H54 (cell line): ENCODE data around the gene NAT10.

Source experiments
- DNase-seq: peaks from one replicate; pipeline ENCODE4 v3.0.0; 2011; ENCODE audit warnings: low spot score, mixed read lengths; ENCODE audit not compliant: insufficient read length
- FAIRE-seq: peaks from 3 replicates; lab custom pipeline; 2011; peaks lifted over from hg19 to GRCh38; lab: Jason Lieb, UNC
- POLR2A ChIP-seq: IDR thresholded peaks from 2 replicates; pipeline ENCODE4 v1.6.1; 2011; ENCODE audit warnings: low read depth, mild to moderate bottlenecking, low read length

Gene NAT10

GRCh38 chr11:34161812-34162492, 56.5 kb downstream of the NAT10 start:
- no peak for TF ChIP-seq POLR2A
- FAIRE-seq (no peak), DNase-seq (no peak)

GRCh38 chr11:34162493-34162820, 57.0 kb downstream of the NAT10 start:
- DNase-seq, result no peak

GRCh38 chr11:34162856-34163255, 57.4 kb downstream of the NAT10 start:
- DNase-seq (no peak), FAIRE-seq (no peak)
- no peak for TF ChIP-seq POLR2A

More at GRCh38 chr11:34162493-34162820, 57.0 kb downstream of the NAT10 start:
- no peak for TF ChIP-seq POLR2A
- FAIRE-seq, result no peak

GRCh38 chr11:34165121-34165520, 59.7 kb downstream of the NAT10 start:
- FAIRE-seq (no peak), DNase-seq (no peak)
- no peak for TF ChIP-seq POLR2A

- TF ChIP-seq POLR2A, result no peak
- DNase-seq (no peak), FAIRE-seq (no peak)
Observed at GRCh38 chr11:34165786-34166555, 60.5 kb downstream of the NAT10 start.

- DNase-seq (no peak), FAIRE-seq (no peak)
- TF ChIP-seq POLR2A, result no peak
Observed at GRCh38 chr11:34166806-34167740, 61.6 kb downstream of the NAT10 start.

- DNase-seq (no peak), FAIRE-seq (no peak)
- no peak for TF ChIP-seq POLR2A
Observed at GRCh38 chr11:34167961-34168360, 62.5 kb downstream of the NAT10 start.

- DNase-seq, result no peak
- FAIRE-seq, result no peak
- TF ChIP-seq POLR2A, result no peak
Observed at GRCh38 chr11:34168642-34169420, 63.4 kb downstream of the NAT10 start.

GRCh38 chr11:34169686-34170085, 64.3 kb downstream of the NAT10 start:
- FAIRE-seq, result no peak
- TF ChIP-seq POLR2A, result no peak
- DNase-seq, result no peak

- FAIRE-seq (no peak), DNase-seq (no peak)
- TF ChIP-seq POLR2A, result no peak
Observed at GRCh38 chr11:34173050-34173449, 67.6 kb downstream of the NAT10 start.

- TF ChIP-seq POLR2A, result no peak
- DNase-seq (peak; percentile 90), FAIRE-seq (no peak)
Observed at GRCh38 chr11:34174412-34175041, 69.1 kb downstream of the NAT10 start.

- DNase-seq, result no peak
- no peak for FAIRE-seq
- no peak for TF ChIP-seq POLR2A
Observed at GRCh38 chr11:34175284-34176019, 70.0 kb downstream of the NAT10 start.

GRCh38 chr11:34176751-34177209, 71.4 kb downstream of the NAT10 start:
- FAIRE-seq (no peak), DNase-seq (no peak)
- no peak for TF ChIP-seq POLR2A
